ENCODE data around the gene CLMP. TPM values are rescaled to one million over a fixed set of nuclear protein-coding genes. Genes with fewer than 3 reads are reported as not detected.
"Not testable (repeated sequence)": the region's sequence is repeated elsewhere in the genome, so short reads cannot be mapped to it uniquely, and the experiment has no call there.

The CLMP gene
- total RNA-seq, 1 donor from 2014 or later, result 0.45 TPM

DNA sequence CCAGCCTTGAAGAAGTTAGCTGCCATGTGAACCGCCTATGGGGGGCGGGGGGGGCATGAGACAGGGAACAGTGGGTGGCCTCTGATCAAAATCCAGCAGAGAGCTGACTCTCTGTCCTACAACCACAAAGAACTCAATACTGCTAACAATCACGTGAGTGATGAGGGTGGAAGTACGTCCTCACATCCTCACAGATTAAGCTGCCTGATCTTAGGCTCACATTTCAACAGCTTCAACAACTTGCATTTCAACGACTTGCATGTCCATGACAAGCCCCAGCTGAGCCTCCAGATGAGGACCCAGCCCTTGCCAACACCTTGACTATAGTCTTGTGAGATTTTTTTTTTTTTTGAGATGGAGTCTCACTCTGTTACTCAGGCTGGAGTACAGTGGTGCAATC, 51.6 kb downstream of the CLMP start:
- ATAC-seq, result no peak
- DNase-seq (ENCODE audit: low spot score), result no peak

DNA sequence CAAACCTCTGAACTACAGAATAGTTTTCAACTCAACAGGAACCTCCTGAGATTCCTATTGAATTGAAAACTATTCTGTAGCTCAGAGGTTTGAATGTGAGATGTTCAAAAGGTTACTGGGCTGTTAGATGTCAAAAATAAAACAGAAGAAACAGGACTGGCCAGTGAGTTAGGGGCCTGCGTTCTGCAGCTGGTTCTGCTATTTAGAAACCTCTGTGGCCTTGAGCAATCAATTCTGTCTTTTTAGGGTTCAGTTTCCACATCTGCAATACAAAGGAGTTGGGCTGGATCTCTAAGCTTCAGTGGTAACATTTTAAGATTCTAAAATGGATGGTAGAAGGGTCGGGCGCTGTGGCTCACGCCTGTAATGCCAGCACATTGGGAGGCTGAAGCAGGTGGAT, 55.8 kb downstream of the CLMP start:
- ATAC-seq (no peak), DNase-seq (ENCODE audit: low spot score) (no peak)

DNA sequence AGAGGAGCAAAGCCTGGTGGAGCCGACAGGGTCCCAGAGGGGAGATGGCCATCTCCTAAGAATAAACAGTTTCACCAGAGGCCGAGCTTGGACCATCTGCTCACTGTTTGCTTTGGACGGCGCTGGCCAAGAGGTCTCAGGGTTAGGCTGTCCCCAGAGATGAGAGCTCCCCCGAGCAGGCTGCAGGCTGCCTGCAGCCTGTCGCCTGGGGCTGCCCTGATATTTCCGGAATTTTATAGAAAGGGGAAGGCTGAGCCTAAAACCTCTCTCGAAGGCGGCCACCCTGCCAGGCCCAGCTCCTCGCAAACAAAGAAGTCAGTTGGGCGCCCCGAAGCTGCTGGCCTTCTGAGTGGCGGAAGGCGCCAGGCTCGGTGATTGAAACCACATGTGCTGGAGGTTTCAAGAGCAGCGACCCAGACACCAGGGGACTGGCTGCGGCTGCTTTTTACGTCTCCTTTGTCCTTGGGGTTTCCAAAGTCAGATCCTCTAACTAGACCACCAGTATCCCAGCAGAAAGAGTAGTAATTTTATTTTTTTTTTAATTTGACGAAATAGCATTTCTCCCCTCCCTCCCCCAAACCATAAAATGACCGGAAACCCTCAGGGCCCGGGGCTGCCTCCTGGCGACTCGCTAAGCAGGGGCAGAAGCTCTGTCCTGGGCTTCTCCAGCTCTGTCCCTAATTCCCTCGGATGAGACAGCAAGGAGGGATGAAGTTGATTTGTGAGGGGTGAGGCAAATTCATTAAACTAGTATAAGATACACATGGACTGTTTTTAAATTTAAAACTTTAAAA, 57.4 kb downstream of the CLMP start:
- DNase-seq (ENCODE audit: low spot score) (peak; percentile 51), ATAC-seq (peak; percentile 44)

DNA sequence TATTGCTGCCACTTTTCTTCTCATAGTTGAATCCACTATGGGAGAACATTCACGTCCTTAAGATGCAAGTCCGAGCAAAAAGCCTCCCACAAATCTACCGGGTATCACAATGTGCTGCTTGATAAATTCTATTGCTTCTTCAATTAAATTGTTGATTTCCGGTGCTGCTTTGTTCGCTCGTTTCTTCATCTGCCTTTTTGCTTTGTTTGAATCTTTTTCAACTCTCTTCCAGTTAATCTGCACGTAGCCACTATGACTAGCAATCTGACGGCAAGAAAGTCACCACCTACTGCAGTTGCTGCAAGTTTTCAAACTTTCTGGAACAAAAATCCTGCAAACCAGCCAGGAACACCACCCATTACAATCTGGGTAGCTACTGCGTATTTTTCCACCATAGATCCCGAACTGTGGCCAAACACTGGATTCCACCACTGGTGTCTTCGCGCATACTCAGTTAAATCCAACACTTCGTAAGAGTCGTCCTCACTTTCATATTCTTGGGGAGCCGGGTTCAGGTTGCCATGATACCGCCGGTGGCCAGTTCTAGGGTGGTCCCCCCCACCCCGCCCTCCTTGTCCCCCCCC, 59.1 kb downstream of the CLMP start:
- DNase-seq (ENCODE audit: low spot score) (no peak), ATAC-seq (no peak)

DNA sequence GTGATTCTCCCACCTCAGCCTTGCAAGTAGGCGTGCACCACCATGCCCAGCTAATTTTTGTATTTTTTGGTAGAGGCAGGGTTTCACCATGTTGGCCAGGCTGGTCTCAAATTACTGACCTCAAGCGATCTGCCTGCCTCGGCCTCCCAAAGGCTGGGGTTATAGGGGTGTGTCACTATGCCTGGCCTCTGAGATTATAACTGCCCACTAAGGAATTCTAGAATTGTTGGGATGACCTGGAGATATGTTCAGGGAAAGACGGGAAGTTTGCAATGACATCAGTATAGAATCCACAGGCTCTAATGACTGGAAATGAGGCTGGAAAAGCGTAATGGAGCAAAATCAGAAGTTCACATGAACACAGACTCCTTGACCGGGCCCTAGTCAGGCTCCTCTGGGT, 62.2 kb downstream of the CLMP start:
- ATAC-seq, result no peak
- DNase-seq (ENCODE audit: low spot score), result no peak

DNA sequence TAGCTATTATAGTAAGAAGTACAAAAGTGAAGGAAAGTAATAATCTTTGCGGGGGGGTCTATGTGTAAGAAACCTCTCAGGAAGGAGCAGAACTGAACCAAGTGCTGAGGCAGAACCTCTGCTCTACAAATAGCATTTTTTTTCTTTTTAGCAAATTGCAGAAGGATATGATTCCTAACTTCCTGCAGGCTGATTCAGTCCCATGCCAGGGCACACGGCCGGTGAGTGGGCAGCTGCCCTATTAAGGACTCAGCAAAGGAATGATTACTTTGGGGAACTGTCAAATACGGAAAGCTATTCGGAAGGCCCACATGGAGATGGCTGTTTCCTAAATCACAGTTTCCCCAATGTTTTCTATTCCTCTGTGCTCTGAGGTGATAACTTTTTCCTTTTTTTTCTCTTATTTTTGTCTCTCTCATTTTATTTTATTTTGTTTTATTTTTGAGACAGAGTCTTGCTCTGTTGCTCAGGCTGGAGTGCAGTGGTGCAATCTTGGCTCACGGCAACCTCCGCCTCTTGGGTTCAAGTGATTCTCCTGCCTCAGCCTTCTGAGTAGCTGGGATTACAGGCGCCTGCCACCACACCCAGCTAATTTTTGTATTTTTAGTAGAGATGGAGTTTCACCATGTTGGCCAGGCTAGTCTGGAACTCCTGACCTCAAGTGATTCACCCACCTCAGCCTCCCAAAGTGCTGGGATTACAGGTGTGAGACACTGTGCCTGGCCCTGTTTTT, 62.8 kb downstream of the CLMP start:
- ATAC-seq; DNase-seq (ENCODE audit: low spot score): not testable (repeated sequence)

DNA sequence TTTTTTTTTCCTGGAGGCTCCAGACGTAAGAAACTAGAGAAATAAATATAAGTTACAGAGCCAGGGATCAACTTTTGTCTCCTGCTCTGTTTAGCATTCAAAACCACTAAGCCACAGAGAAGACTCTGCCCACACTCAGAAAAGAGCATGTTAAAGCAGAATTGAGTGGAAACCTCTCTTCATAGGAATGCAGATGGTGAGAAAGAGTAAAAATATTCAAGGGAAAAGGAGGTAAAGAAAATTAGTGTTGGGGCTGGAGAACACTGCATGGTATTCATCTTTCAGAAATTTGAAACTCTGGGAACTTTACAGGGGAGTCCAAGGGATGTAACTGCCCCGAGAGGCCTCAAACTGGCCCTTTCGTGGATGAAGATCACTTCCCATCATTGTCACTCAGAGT, 65.1 kb downstream of the CLMP start:
- ATAC-seq, result no peak
- no peak for DNase-seq (ENCODE audit: low spot score)

DNA sequence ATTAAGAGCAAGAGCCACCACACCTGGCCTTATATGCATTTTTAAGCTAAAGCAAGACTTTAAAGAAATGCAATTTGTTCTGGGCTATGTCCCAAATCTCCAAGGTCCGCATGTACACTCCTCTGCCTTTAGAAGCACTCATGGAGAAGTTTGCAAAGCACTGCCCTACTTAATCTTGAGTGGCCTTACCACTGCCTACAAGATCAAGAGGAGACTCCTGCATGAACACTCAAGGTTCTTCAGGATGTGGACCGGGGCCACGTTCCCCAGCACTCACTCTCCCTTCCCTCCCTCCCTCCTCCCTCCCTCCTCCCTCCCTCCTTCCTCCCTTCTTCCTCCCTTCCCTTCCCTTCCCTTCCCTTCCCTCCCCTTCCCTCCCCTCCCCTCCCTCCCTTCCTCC, 69.9 kb downstream of the CLMP start:
- DNase-seq (ENCODE audit: low spot score) (no peak), ATAC-seq (no peak)

DNA sequence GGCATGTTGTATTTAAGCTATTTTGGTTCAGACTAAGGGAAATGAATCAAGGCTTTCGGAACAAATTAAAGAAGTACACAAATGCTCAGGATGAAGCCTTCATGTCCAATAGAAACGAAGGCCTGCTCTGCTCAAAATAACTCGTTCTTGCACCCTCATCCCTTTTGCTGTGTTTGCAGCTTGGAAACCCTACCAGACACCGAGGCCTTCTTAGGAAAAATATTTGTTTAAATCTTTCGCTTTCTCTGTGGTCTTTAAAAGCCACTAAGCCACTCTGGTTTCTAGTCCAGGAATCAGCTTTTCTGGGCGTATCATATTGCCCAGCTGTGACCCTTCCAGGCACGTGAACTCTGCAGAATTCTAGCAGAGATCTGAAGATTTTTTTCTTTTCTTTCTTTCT, 72.2 kb downstream of the CLMP start:
- no peak for DNase-seq (ENCODE audit: low spot score)
- no peak for ATAC-seq

DNA sequence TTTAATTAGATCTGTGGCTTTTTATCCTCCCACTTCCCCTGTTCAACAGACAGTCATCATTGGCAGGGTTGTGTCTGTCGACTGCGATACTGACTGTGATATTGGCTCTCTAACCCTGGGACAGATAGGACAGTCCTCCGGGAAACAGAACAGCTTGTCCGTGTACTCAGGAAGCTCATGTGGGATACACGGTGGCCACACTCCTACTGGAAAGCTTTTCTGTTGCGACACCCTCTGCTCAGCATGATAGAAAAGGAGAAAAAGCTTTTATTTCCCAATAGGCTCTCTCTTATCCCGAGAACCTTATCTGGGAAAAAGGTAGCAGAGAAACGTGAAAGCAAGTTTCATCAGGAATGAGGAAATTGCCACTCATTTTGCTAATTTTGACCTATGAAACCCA, 72.7 kb downstream of the CLMP start:
- peak; percentile 46 for DNase-seq (ENCODE audit: low spot score)
- peak; percentile 90 for ATAC-seq

DNA sequence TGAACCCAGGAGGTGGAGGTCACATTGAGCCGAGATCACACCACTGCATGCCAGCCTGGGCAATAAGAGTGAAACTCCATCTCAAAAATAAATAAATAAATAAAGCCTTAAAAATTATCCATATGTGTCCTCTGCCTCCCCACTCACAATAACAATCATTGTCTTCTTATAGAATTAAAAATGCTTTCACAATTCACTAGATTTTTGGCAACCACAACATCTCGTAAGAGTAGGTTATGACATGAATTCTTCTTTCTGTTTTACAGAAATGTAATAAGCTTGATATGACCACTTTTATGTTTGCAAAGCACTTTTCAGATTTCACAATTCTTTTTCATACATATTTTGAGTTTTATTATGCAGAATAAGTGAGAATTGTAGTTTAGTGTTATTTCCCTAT, 78.6 kb downstream of the CLMP start:
- no peak for ATAC-seq
- no peak for DNase-seq (ENCODE audit: low spot score)

DNA sequence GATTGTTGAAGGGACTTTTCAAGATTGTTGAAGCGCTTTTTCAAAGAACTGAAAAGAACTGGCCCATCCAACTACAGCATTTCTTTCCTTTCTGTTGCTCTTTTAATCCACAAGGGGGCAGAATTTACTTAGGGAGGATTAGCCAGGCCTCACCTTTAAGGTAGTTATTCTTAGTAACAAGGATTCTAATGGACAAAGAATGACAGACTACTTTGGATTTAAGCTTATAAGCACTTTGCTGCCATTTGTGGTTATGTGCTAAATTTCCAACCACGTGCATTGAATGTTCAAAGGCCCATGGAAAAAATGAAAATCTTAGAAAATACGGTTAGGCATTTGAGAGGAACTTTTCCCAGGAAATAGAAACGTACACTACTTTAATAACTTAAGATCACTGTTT, 83.6 kb downstream of the CLMP start:
- ATAC-seq (peak; percentile 89), DNase-seq (ENCODE audit: low spot score) (no peak)

DNA sequence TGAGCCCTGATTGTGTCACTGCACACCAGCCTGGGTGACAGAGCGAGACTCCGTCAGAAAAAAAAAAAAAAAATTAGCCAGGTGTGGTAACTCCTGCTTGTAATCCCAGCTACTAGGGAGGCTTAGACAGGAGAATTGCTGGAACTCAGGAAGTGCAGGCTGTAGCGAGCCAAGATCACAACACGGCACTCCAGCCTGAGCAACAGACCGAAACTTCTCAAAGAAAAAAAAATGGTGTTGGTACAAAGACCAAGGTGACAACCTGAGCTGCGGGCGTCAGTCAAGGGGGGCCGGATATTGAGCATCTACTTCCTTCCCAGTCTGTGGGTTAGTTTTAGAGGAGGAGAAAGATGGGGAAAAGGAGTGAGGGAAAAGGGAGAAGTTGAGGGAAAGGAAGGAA, 84.7 kb downstream of the CLMP start:
- ATAC-seq, result no peak
- DNase-seq (ENCODE audit: low spot score), result no peak

DNA sequence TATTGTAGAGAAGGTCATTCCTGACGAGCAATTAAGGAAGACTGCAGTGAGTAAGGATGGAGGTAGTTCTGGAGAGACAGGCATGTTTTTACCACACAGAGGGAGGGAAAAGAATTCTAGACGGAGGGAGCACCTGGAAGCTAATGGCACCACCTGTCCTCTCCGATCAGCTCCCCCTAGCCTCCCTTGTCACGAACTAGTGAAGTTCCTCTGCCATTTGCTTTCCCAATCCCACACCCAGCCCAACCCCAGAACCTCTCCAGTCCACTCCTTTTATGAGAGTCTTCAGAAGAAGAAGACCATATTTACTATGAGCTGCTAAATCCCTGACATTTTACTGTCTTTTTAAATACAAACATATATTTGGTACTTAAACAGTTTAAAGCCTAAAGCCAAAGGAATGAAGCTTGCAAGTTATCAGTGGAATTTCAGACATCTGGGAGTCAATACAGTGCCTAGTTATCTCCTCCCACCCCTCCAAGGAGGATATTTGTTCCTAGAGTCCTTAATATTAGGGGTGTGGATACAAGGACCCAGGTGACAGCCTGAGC, 87.0 kb downstream of the CLMP start:
- no peak for ATAC-seq
- no peak for DNase-seq (ENCODE audit: low spot score)

DNA sequence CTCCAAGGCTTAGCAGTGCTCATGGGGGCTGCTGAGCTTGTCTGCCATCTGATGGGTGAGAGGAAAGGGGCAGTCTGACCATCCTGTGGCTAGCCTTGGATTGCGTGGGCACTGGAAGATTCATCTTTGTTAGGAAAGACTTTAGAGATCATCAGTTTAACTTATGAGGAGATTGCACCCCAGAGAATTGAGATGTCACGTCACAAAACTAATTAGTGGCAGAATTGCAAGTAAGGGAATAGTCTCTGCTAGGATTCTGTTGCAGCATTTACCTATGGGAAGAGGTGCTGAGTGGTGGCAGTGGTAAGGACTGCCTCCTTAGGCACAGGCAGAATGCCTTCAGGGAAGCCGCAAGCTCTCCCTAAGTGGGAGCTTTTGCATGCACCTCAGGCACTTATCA, 90.4 kb downstream of the CLMP start:
- no peak for ATAC-seq
- DNase-seq (ENCODE audit: low spot score), result no peak

DNA sequence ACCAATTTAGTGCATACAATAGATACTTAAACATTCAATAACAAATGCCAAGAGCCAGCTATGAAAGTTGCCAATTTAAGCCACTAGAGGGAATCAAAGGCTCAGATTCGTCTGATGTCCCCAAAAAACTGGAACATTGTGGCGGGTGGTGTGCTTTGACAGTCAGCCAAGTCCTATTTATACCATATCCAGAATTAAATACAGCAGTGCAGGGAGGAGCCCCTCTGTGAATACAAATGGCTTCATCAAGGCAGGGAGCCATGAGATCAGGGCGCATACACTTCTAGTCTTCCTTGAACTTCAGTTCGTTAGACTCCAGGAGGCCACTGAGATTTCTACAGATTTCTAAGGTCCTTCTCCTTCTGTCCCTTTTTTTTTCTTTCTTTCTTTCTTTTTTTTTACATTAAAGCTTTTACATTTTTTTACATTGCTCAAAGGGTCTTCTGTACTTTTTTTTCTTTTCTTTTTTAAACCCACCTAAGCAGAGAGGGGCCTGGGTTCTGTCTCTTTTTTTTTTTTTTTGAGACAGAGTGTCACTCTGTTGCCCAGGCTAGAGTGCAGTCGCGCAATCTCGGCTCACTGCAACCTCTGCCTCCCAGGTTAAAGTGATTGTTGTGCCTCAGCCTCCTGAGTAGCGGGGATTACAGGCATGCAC, 91.6 kb downstream of the CLMP start:
- no peak for DNase-seq (ENCODE audit: low spot score)
- peak; percentile 75 for ATAC-seq

DNA sequence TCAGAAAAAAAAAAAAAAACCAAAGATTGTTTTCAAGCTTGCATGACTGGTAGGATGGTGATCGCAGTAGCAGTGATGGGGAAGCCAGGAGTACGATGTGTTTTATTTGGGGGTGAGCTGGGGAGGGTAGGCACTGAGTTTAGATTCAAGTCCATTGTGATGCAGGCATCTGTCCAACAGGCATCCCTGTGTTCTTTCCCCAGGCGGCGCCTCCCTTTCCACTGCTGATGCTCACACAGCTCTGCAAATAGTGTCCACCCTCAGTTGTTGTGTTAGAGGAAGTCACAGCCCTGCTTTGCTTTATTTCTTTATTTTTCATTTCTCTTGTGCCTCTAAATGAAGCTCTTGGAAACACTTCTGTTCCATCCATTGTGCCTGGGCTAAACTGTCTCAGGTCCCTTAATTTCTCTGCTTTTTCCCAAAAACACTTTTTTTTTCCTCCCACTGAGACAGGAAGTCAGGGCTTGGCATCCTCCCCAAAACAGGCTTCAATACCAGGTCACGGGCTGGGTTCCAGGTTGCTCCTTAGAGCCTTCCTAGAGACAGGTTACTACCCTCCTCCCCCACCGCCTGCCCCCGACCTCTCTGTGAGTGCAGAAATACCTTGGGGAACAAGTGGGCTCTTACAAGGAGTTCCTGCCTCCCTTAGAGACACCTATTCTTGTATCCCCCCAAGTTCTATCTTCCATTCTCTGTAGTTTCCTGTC, 94.5 kb downstream of the CLMP start:
- no peak for ATAC-seq
- DNase-seq (ENCODE audit: low spot score), result no peak

DNA sequence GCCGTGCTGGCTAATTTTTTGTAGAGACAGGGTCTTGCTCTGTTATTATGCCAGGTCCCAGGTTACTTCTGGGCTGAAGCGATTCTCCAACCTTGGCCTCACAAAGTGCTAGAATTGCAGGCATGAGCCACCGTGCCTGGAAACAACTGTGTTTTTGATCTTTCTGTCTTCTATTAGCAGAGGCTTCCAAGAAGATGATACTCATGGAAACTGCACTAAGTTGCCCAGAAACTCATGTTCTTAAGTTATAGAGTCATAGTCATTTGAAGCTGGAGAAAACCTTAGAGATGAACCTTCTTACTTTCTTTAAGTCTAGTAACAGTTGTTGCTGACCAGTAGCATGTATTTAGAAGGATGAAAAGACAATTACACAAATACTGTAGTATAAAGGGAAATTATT, 96.1 kb downstream of the CLMP start:
- no peak for DNase-seq (ENCODE audit: low spot score)
- no peak for ATAC-seq

DNA sequence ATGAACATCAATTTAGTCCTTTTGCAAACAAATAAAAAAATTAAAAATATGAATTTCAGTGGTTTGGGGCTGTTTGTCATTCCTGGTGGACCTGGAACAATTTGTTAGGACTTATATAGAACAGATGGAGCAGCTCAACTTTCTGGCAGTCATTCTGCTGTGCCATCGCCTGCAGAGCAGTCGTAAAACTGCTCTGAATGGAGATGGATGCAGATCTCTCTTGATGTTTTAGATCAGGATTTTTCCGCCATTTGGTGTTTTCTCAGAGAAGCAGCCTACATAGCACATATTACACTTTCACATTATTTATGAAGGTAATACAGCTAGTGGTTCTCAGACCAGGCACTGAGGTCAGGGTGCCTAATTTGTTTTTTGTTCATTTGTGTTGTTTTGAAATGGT, 101.3 kb downstream of the CLMP start:
- no peak for ATAC-seq
- DNase-seq (ENCODE audit: low spot score), result no peak

DNA sequence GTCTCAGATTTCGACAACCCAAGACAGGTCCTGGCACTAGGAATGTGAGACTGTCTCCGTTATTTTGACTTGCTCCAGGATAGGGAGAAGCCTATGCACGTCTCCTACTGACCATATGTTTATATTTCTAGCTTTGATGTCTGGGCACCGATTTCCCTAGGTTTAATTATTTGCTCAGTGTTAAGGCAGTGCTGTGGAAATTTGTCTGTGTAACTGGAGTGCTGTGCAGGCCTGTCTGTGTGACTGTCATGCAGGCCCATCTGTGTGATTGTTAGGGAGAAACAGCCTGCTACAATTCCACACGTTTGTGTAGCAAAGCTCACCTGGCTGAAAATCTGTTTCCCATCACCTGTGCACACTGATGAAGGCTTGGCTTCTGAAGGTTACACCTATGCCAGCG, 103.5 kb downstream of the CLMP start:
- DNase-seq (ENCODE audit: low spot score) (no peak), ATAC-seq (no peak)

DNA sequence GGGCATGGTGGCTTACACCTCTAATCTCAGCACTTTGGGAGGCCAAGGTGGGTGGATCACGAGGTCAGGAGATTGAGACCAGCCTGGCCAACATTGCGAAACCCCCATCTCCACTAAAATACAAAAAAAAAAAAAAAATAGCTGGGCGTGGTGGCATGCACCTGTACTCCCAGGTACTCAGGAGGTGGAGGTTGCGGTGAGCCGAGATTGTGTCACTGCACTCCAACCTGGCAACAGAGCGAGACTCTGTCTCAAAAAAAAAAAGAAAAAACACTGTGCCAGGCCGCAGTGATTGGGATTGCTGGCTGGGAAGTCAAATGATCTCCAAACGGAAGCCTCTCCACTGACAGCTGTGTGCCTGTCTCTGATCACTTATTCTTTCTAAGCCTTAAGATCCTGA, 104.9 kb downstream of the CLMP start:
- not testable (repeated sequence) for ATAC-seq; DNase-seq (ENCODE audit: low spot score)
